Measurements from ENCODE around the gene NBAS.

Gene NBAS

GRCh38 chr2:15265889-15266288, 295.2 kb downstream of the NBAS start:
- H3K4me3 ChIP-seq (ENCODE audit: low read depth, low read length) = no peak overlapping the region
- DNase-seq (ENCODE audit: low read depth) = no peak
- TF ChIP-seq MYC (IDR thresholded peaks at IDR 0.05; ENCODE audit: low read depth, low read length) (no peak), MAX (IDR thresholded peaks at IDR 0.05; ENCODE audit: low read depth, low read length) (no peak), CTCF (IDR thresholded peaks at IDR 0.05; ENCODE audit: low read depth, low read length) (no peak), POLR2A (IDR thresholded peaks at IDR 0.05; ENCODE audit: extremely low read depth, insufficient read length) (no peak)

GRCh38 chr2:15263976-15264685, 297.0 kb downstream of the NBAS start:
- no peak for DNase-seq (ENCODE audit: low read depth)
- TF ChIP-seq MYC (IDR thresholded peaks at IDR 0.05; ENCODE audit: low read depth, low read length) (no peak), CTCF (IDR thresholded peaks at IDR 0.05; ENCODE audit: low read depth, low read length) (no peak), POLR2A (IDR thresholded peaks at IDR 0.05; ENCODE audit: extremely low read depth, insufficient read length) (no peak), MAX (IDR thresholded peaks at IDR 0.05; ENCODE audit: low read depth, low read length) (no peak)
- H3K4me3 ChIP-seq (ENCODE audit: low read depth, low read length) = no peak overlapping the region

DNA sequence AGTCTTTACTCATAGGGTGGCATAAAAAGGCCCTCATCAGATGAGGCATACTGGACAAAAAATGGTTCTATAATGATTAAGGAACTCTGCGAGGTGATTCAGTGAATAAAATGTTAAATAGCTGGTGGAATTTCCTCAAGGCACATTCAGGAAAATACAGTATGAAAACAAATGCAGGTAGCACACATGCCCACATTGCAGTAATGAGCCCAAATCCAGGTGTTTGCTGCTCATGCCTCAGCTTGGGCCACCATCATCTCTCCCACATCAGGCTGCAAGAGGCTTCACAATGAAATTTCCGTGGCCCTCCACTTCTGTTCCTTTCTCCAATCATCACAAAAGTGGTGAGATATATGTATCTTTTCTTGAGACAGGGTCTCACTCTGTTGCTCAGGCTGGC, 298.3 kb downstream of the NBAS start:
- no peak overlapping the region for H3K4me3 ChIP-seq (ENCODE audit: low read depth, low read length)
- no peak for DNase-seq (ENCODE audit: low read depth)
- TF ChIP-seq MYC (IDR thresholded peaks at IDR 0.05; ENCODE audit: low read depth, low read length) = no peak
- no peak for TF ChIP-seq CTCF (IDR thresholded peaks at IDR 0.05; ENCODE audit: low read depth, low read length)
- no peak for TF ChIP-seq MAX (IDR thresholded peaks at IDR 0.05; ENCODE audit: low read depth, low read length)
- TF ChIP-seq POLR2A (IDR thresholded peaks at IDR 0.05; ENCODE audit: extremely low read depth, insufficient read length) = no peak

DNA sequence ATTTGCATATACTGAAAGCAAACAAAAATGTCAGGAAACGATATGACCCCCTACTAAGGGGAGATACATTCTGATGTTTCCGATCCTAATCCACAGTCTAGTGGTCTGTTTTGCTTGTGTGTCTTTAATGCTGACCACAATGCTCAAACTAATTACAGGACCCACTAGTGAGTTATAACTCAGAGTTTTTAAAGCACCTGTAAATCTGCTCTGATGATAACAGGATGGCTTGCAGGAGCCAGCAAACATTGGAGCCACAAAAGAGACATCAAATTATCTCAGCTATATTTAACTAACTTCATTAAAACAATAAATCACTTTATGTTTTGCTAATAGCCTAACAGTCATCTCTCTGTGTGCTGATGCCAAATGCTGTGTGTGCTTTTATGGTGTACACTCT, 300.3 kb downstream of the NBAS start:
- DNase-seq (ENCODE audit: low read depth) = no peak
- TF ChIP-seq POLR2A (IDR thresholded peaks at IDR 0.05; ENCODE audit: extremely low read depth, insufficient read length) (no peak), MYC (IDR thresholded peaks at IDR 0.05; ENCODE audit: low read depth, low read length) (no peak), CTCF (IDR thresholded peaks at IDR 0.05; ENCODE audit: low read depth, low read length) (no peak), MAX (IDR thresholded peaks at IDR 0.05; ENCODE audit: low read depth, low read length) (no peak)
- H3K4me3 ChIP-seq (ENCODE audit: low read depth, low read length) = no peak overlapping the region

DNA sequence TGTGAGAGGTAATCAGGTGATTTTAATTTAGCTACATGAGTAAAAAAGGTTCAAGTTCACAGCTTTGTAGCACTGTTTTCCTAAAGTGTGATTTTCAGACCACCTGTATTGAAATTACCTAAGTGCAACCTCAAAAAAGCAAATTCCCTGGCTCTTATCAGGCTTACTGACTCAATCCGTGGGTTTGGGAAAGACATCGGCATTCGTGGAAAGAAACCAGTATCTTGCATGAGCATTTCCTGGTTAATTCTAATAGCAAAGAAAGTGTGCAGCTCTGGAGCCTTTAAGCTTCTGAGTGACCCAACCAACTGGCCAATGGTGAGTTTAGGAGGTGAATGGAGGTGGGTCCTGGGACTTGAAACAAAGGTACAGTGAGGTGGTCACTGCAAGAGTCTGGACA, 300.9 kb downstream of the NBAS start:
- no peak for TF ChIP-seq MYC (IDR thresholded peaks at IDR 0.05; ENCODE audit: low read depth, low read length)
- TF ChIP-seq POLR2A (IDR thresholded peaks at IDR 0.05; ENCODE audit: extremely low read depth, insufficient read length) = no peak
- TF ChIP-seq MAX (IDR thresholded peaks at IDR 0.05; ENCODE audit: low read depth, low read length) = no peak
- no peak for TF ChIP-seq CTCF (IDR thresholded peaks at IDR 0.05; ENCODE audit: low read depth, low read length)
- DNase-seq (ENCODE audit: low read depth) = no peak
- H3K4me3 ChIP-seq (ENCODE audit: low read depth, low read length) = no peak overlapping the region
